ENCODE measurements around the gene RNASEH1. TPM values are rescaled to one million over a fixed set of nuclear protein-coding genes. Genes with fewer than 3 reads are reported as not detected.

The RNASEH1 gene
- total and polyA plus RNA-seq, 2 of the 13 experiments (the other 11 are each of a cell fraction or from before 2014, with no cell fraction given), result 14.5 to 57.4 TPM

- TF ChIP-seq ZGPAT (CRISPR knock-in tag; IDR thresholded peaks at IDR 0.05) (peak; percentile 56; the same call in 1 of the 2 replicates), IRF9 (CRISPR knock-in tag; IDR thresholded peaks at IDR 0.05; ENCODE audit: borderline replicate concordance) (no peak), GRHL1 (CRISPR knock-in tag; conservative IDR thresholded peaks at IDR 0.05) (no peak), ZNF572 (CRISPR knock-in tag; IDR thresholded peaks at IDR 0.05) (no peak), FOXK1 (CRISPR knock-in tag; IDR thresholded peaks at IDR 0.05; ENCODE audit: borderline replicate concordance, low read depth) (no peak; the same call in 1 of the 2 replicates), SPEN (CRISPR knock-in tag; IDR thresholded peaks at IDR 0.05; ENCODE audit: low read depth) (peak; percentile 47; the same call in 1 of the 2 replicates), GTF2F1 (IDR thresholded peaks at IDR 0.05; ENCODE audit: low read length) (no peak), ATF7 (IDR thresholded peaks at IDR 0.05) (no peak), ATF7 (CRISPR knock-in tag; IDR thresholded peaks at IDR 0.05) (no peak), ZNF598 (CRISPR knock-in tag; IDR thresholded peaks at IDR 0.05; ENCODE audit: borderline replicate concordance) (no peak), HNRNPL (IDR thresholded peaks at IDR 0.05; ENCODE audit: low read depth, low read length) (peak; percentile 62), NFIC (IDR thresholded peaks at IDR 0.05; ENCODE audit: low read length) (peak; percentile 18; the same call in 1 of the 2 replicates), RERE (CRISPR knock-in tag; IDR thresholded peaks at IDR 0.05; ENCODE audit: low read depth) (no peak), SP4 (CRISPR knock-in tag; IDR thresholded peaks at IDR 0.05) (peak; percentile 19), TP53 (CRISPR knock-in tag; conservative IDR thresholded peaks at IDR 0.05) (no peak), NRL (CRISPR knock-in tag; IDR thresholded peaks at IDR 0.05; ENCODE audit: borderline replicate concordance) (no peak), ZMAT3 (CRISPR knock-in tag; conservative IDR thresholded peaks at IDR 0.05) (no peak), KAT2B (IDR thresholded peaks at IDR 0.05; ENCODE audit: borderline replicate concordance, low read depth, low read length) (no peak), NFYB (CRISPR knock-in tag; IDR thresholded peaks at IDR 0.05) (no peak)
These were observed 47.1 kb upstream of the RNASEH1 start (continued) for GRCh38 chr2:3604991-3605961.

All from HepG2 (cell line).